Prostate gland (tissue), 2 donors: ENCODE data around the gene TMEM174.

Experiments
- POLR2A ChIP-seq: fragments of 450-650 bp; IDR thresholded peaks from one replicate; pipeline ENCODE4 v1.6.1; 2016; ENCODE audit warnings: antibody characterized with exemption, mild to moderate bottlenecking
- POLR2AphosphoS5 ChIP-seq: sonication (generic); formaldehyde crosslinking; IDR thresholded peaks from one replicate; pipeline ENCODE4 v1.6.1; 2017; ENCODE audit warnings: antibody characterized with exemption
- TF ChIP-seq, protein P1 (sequence below), 4 experiments: fragments of 200-600 bp in 2 of 4; fragments of 450-650 bp in 2 of 4; sonication (generic) in 2 of 4; IDR thresholded peaks; 1 replicate in 3 of 4; 2 replicates in 1 of 4; pipeline ENCODE4 v1.5.1; 2016 to 2019; ENCODE audit warnings: antibody characterized with exemption in 4 of 4, mild to moderate bottlenecking in 2 of 4, moderate library complexity in 2 of 4

DNA sequence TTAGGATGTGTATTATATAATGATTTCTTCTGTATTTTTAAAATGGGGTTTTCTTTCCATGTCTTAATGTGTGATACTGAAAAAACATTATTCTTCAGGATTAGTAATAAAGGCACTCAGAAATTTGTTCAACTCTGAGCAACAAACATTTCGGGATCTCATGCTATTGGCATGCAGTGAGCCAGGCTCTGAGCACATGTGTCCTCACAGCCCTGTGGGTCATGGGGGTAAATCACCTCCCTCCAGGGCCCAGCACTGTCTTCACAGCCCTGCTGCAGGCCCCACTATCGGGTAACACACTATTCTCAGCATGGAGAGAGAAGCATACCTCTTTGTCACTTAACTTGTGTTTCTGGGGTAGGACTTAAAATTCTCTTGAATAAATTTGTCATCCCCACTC lies 14.0 kb downstream of the TMEM174 start:
- TF ChIP-seq, protein P1, sequence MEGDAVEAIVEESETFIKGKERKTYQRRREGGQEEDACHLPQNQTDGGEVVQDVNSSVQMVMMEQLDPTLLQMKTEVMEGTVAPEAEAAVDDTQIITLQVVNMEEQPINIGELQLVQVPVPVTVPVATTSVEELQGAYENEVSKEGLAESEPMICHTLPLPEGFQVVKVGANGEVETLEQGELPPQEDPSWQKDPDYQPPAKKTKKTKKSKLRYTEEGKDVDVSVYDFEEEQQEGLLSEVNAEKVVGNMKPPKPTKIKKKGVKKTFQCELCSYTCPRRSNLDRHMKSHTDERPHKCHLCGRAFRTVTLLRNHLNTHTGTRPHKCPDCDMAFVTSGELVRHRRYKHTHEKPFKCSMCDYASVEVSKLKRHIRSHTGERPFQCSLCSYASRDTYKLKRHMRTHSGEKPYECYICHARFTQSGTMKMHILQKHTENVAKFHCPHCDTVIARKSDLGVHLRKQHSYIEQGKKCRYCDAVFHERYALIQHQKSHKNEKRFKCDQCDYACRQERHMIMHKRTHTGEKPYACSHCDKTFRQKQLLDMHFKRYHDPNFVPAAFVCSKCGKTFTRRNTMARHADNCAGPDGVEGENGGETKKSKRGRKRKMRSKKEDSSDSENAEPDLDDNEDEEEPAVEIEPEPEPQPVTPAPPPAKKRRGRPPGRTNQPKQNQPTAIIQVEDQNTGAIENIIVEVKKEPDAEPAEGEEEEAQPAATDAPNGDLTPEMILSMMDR (IDR thresholded peaks at IDR 0.05), result no peak
- TF ChIP-seq POLR2A (no peak), POLR2AphosphoS5 (no peak)
